Spleen (tissue), 11 donors: Measurements from ENCODE around the gene EFCAB13. TPM values are rescaled to one million over a fixed set of nuclear protein-coding genes. Genes with fewer than 3 reads are reported as not detected.

ENCODE experiments used
- DNase-seq: peaks from one replicate; pipeline ENCODE4 v3.0.0-alpha.2; 2020
- H3K27ac ChIP-seq, 8 donors: fragments of 200-600 bp; sonication (generic) in 7 of 8; 1 replicate in 4 of 8; 2 replicates in 4 of 8; pipeline versions ENCODE4 v1.5.0 to v1.8.0; 2016 to 2021; ENCODE audit warnings: inconsistent platforms in 4 of 8, mild to moderate bottlenecking in 4 of 8, moderate library complexity in 1 of 8
- H3K27me3 ChIP-seq, 7 donors: fragments of 200-600 bp; sonication (generic) in 6 of 7; replicated peaks in 1 of 7; 1 replicate in 4 of 7; 2 replicates in 3 of 7; pipeline versions ENCODE4 v1.5.0 to v1.8.0; 2016 to 2021; ENCODE audit warnings: inconsistent platforms in 3 of 7, mild to moderate bottlenecking in 1 of 7
- H3K36me3 ChIP-seq, 6 donors: fragments of 200-600 bp; sonication (generic) in 5 of 6; 1 replicate in 4 of 6; 2 replicates in 2 of 6; pipeline versions ENCODE4 v1.5.0 to v1.8.0; 2016 to 2021; ENCODE audit warnings: inconsistent platforms in 2 of 6
- H3K4me1 ChIP-seq, 6 donors: fragments of 200-600 bp; sonication (generic) in 5 of 6; 1 replicate in 3 of 6; 2 replicates in 3 of 6; pipeline versions ENCODE4 v1.5.0 to v1.8.0; 2016 to 2021; ENCODE audit warnings: inconsistent platforms in 3 of 6
- H3K4me3 ChIP-seq, 8 donors: fragments of 200-600 bp; sonication (generic) in 7 of 8; 1 replicate in 4 of 8; 2 replicates in 4 of 8; pipeline versions ENCODE4 v1.5.0 to v1.8.0; 2016 to 2021; ENCODE audit warnings: inconsistent platforms in 4 of 8, mild to moderate bottlenecking in 4 of 8, moderate library complexity in 2 of 8
- H3K9me3 ChIP-seq, 8 donors: fragments of 200-600 bp; sonication (generic) in 7 of 8; 1 replicate in 4 of 8; 2 replicates in 4 of 8; pipeline versions ENCODE4 v1.5.0 to v1.8.0; 2016 to 2021; ENCODE audit warnings: inconsistent platforms in 4 of 8
- POLR2A ChIP-seq, 3 donors: fragments of 450-650 bp; IDR thresholded peaks; one replicate each; pipeline ENCODE4 v1.5.1; 2017; ENCODE audit warnings: antibody characterized with exemption in 3 of 3, mild to moderate bottlenecking in 1 of 3
- POLR2AphosphoS5 ChIP-seq, 3 donors: sonication (generic); formaldehyde crosslinking; IDR thresholded peaks; one replicate each; pipeline ENCODE4 v1.5.1; 2017; ENCODE audit warnings: antibody characterized with exemption in 3 of 3
- WGBS, 5 donors: extraction: QIAGEN DNeasy Blood & Tissue Kit in 3 of 5; methylation state at CpG; one replicate each; pipeline versions ENCODE4 v1.1.5 to v1.1.7; 2013 to 2018; 5-methylcytosine and 5-hydroxymethylcytosine counted together
- intact Hi-C: fragments of 100-400 bp; cut with DNase I; formaldehyde crosslinking; loops from one replicate; pipeline ENCODE4 v1.15.0; 2023; ENCODE audit warnings: low total_unique reads
- polyA plus RNA-seq, 3 donors: library from polyadenylated mRNA; stranded (reverse); fragments of 200-250 nt; gene quantifications; one replicate each; pipeline ENCODE4 v1.2.1, GENCODE V29; 2013
- total RNA-seq, 7 donors: library from RNA; depleted of rRNA in 3 of 7; stranded (reverse); fragments of >200 nt in 3 of 7; fragmentation: NEBNext Ultra II Directional in 4 of 7; extraction: Animal tissue kit (Norgen Biotek cat#: 25700) in 4 of 7; gene quantifications; one replicate each; pipeline versions ENCODE4 v1.1.0 to v1.2.1, GENCODE V29; 2016 to 2021
- TF ChIP-seq, protein P1 (sequence below), 11 experiments: fragments of 200-600 bp in 7 of 11; fragments of 450-650 bp in 4 of 11; sonication (generic) in 4 of 11; IDR thresholded peaks in 8 of 11; conservative IDR thresholded peaks in 3 of 11; 1 replicate in 7 of 11; 2 replicates in 4 of 11; pipeline versions ENCODE4 v1.4.0 to v1.8.0; 2016 to 2021; ENCODE audit warnings: antibody characterized with exemption in 11 of 11, inconsistent platforms in 4 of 11, mild to moderate bottlenecking in 1 of 11
- donor health status: healthy with polysubstance abuse.
- donor health status: DM: no; HTN: no; CAD: no; lungs with moderate emphysema.
- donor health status: DM: no; HTN: no; CAD: no.
- donor health status: Bipolar disorder and iron deficiency.
- donor health status: healthy.
- donor health status: DM: no; HTN: no; CAD: no.
- donor health status: DM: yes; HTN: yes; CAD: no.

The EFCAB13 gene
- total and polyA plus RNA-seq, 10 donors, result 1.4 to 18.6 (median 12.4) TPM

DNA sequence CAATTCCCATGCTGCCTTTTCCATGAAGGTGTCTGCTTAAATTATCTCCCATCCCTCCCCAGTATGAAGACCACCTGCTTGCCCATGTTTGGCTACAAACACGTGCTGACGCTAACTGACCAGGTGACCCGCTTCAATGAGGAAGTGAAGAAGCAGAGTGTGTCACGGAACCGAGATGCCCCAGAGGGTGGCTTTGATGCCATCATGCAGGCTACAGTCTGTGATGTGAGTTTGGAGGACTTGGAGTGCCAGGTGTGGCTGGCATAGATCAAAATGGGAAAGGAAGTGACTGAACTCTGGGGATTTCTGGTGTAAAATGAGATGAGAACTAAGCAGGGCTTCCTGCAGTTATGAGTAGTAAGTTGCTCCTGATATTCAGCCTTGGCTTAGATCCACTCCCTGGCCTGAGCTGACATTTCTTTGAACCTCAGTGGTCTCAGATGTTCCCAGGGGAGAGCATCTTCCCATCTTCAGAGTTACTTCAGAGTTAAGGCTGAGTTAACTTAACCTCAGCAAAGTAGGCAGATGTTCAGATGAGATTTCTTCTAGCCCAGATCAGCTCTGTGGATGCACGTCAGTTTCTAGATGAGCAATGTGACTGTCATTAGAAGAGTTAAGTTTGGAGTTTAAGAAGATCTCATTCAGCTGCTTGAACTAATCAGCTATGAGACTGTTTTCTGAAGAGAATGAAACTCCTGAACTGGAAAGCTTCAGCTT lies 37.4 kb upstream of the EFCAB13 start:
- H3K27ac ChIP-seq, result peak overlapping the region in 5 of 8 donors; percentile 8 to 54 (median 39)
- 54 to 78% (median 58%) methylated on average over 6 of the region's 6 CpGs for WGBS, 5 donors
- no peak for TF ChIP-seq POLR2A (IDR thresholded peaks at IDR 0.05)
- TF ChIP-seq POLR2AphosphoS5 (IDR thresholded peaks at IDR 0.05), result peak in 2 of 3 donors; percentile 15 to 33
- H3K9me3 ChIP-seq, result no peaks in the 10 kb centered on the region
- peaks cover 0 to 22% (median 11%) of the 10 kb centered on the region in 6 donors for H3K4me1 ChIP-seq
- intact Hi-C loops, result no loop called here
- H3K27me3 ChIP-seq, result no peaks in the 10 kb centered on the region
- DNase-seq, result no peak
- H3K4me3 ChIP-seq, result no peak overlapping the region
- no peaks in the 10 kb centered on the region for H3K36me3 ChIP-seq

DNA sequence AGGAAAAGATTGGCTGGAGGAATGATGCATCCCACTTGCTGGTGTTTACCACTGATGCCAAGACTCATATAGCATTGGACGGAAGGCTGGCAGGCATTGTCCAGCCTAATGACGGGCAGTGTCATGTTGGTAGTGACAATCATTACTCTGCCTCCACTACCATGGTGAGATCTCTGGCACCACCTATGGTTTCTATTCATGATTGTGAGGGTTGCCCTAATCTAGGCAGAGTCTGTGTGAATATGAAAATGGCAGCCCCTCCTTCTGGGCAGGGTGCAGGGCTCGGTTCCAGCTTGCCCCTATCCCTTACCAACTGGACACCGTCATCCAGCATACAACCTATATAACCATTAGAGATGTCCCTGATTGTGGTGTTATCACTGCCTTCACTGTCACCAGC lies 36.7 kb upstream of the EFCAB13 start:
- WGBS, 5 donors, result 77 to 85% (median 82%) methylated on average over 4 of the region's 4 CpGs
- peak overlapping the region in 2 of 8 donors; percentile 46 to 54 for H3K27ac ChIP-seq

DNA sequence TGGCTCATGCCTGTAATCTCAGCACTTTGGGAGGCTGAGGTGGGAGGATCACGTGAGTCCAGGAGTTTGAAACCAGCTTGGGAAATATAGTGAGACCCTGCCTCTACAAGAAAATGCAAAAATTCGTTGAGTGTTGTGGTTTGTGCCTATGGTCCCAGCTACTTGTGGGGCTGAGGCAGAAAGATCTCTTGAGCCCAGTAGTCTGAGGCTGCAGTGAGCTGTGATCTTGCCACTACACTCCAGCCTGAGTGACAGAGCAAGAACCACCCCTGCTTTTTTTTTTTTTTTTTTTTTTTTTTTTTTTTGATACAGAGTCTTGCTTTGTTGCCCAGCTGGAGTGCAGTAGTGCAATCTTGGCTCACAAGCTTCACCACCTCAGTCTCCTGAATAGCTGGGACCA lies 36.1 kb upstream of the EFCAB13 start:
- TF ChIP-seq, protein P1, sequence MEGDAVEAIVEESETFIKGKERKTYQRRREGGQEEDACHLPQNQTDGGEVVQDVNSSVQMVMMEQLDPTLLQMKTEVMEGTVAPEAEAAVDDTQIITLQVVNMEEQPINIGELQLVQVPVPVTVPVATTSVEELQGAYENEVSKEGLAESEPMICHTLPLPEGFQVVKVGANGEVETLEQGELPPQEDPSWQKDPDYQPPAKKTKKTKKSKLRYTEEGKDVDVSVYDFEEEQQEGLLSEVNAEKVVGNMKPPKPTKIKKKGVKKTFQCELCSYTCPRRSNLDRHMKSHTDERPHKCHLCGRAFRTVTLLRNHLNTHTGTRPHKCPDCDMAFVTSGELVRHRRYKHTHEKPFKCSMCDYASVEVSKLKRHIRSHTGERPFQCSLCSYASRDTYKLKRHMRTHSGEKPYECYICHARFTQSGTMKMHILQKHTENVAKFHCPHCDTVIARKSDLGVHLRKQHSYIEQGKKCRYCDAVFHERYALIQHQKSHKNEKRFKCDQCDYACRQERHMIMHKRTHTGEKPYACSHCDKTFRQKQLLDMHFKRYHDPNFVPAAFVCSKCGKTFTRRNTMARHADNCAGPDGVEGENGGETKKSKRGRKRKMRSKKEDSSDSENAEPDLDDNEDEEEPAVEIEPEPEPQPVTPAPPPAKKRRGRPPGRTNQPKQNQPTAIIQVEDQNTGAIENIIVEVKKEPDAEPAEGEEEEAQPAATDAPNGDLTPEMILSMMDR (IDR thresholded peaks at IDR 0.05 in 8 of 11, conservative IDR thresholded peaks at IDR 0.05 in 3 of 11), result no peak
- TF ChIP-seq POLR2AphosphoS5 (IDR thresholded peaks at IDR 0.05) (no peak), POLR2A (IDR thresholded peaks at IDR 0.05) (no peak)
- intact Hi-C loops, result no loop called here
- no peak overlapping the region for H3K4me3 ChIP-seq
- no peaks in the 10 kb centered on the region for H3K9me3 ChIP-seq
- H3K27me3 ChIP-seq, result no peaks in the 10 kb centered on the region
- no peaks in the 10 kb centered on the region for H3K36me3 ChIP-seq
- WGBS, 5 donors, result 69 to 86% (median 76%) methylated on average over 2 of the region's 2 CpGs
- peaks cover 0 to 17% (median 11%) of the 10 kb centered on the region in 6 donors for H3K4me1 ChIP-seq
- no peak overlapping the region for H3K27ac ChIP-seq
- DNase-seq, result no peak

More for the DNA sequence above, 36.7 kb upstream of the EFCAB13 start:
- H3K36me3 ChIP-seq, result no peaks in the 10 kb centered on the region
- DNase-seq, result no peak
- intact Hi-C loops, result no loop called here
- H3K9me3 ChIP-seq, result no peaks in the 10 kb centered on the region
- H3K4me3 ChIP-seq, result no peak overlapping the region
- no peaks in the 10 kb centered on the region for H3K27me3 ChIP-seq
- TF ChIP-seq POLR2A (IDR thresholded peaks at IDR 0.05), result no peak
- TF ChIP-seq POLR2AphosphoS5 (IDR thresholded peaks at IDR 0.05), result no peak
- TF ChIP-seq, protein P1 (IDR thresholded peaks at IDR 0.05 in 8 of 11, conservative IDR thresholded peaks at IDR 0.05 in 3 of 11), result no peak
- peaks cover 0 to 17% (median 11%) of the 10 kb centered on the region in 6 donors for H3K4me1 ChIP-seq

DNA sequence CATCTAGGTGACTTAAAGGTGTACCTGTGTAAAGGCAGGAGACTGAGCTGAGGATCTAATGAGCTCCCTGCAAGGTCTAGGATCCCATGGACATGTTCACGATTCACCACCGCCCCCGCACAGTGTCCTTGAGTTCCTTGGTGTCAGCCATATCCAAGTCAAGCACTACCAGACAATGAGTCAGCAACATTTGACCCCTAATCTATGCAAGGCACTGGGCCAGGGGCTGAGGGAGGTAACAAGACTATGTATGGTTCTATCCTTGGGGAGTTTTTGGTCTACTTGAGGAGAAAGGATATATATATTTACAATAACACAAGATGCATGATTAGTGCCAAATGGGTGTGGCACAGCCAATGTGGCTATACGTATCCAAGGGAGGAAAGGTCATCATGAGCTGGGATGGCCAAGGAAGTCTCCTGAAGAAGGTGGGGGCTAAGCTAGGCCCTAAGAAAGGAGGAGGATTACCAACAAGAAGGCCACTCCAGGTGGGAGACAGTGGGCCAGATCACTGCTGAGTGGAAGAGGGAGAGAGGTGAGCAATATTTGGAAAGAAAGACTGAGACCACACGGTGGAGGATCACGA lies 35.1 kb upstream of the EFCAB13 start:
- 84 to 91% (median 88%) methylated on average over 6 of the region's 6 CpGs for WGBS, 5 donors
- DNase-seq, result no peak
- TF ChIP-seq POLR2A (IDR thresholded peaks at IDR 0.05), result no peak
- TF ChIP-seq, protein P1 (IDR thresholded peaks at IDR 0.05 in 8 of 11, conservative IDR thresholded peaks at IDR 0.05 in 3 of 11), result no peak
- no peak for TF ChIP-seq POLR2AphosphoS5 (IDR thresholded peaks at IDR 0.05)
- Histone ChIP-seq H3K4me3 (no peak overlapping the region), H3K9me3 (no peaks in the 10 kb centered on the region), H3K27me3 (no peaks in the 10 kb centered on the region), H3K36me3 (no peaks in the 10 kb centered on the region), H3K27ac (no peak overlapping the region), H3K4me1 (peaks cover 0 to 24% (median 12%) of the 10 kb centered on the region in 6 donors)
- intact Hi-C loops, result no loop called here
